ENCODE measurements around the gene MFRP. TPM values are rescaled to one million over a fixed set of nuclear protein-coding genes. Genes with fewer than 3 reads are reported as not detected.

MFRP gene
- total RNA-seq, 4 donors from 2014 or later: 0.11 TPM; not detected in 3

- no peaks in the 10 kb centered on the region for H3K9me3 ChIP-seq
- 49% methylated on average over 9 of the region's 16 CpGs for WGBS
- H3K27me3 ChIP-seq: peaks cover 14% of the 10 kb centered on the region
- H3K4me3 ChIP-seq: peak overlapping the region; percentile 66
- peaks cover 45% of the 10 kb centered on the region for H3K4me1 ChIP-seq
- peaks cover 3% of the 10 kb centered on the region for H3K36me3 ChIP-seq
- peak overlapping the region; percentile 89 for H3K27ac ChIP-seq
- DNase-seq (ENCODE audit: low spot score in 2 of 2): no peak
- no peak for TF ChIP-seq CTCF (IDR thresholded peaks at IDR 0.05)
- TF ChIP-seq EP300 (IDR thresholded peaks at IDR 0.05): no peak
- TF ChIP-seq POLR2A (IDR thresholded peaks at IDR 0.05): no peak
- TF ChIP-seq POLR2AphosphoS5 (IDR thresholded peaks at IDR 0.05): no peak
Measured at GRCh38 chr11:119341222-119342022, 5.1 kb downstream of the MFRP start.

GRCh38 chr11:119340335-119341221, 5.9 kb downstream of the MFRP start, which contains the start of gene C1QTNF5:
Gene C1QTNF5, minus strand, starts transcription at chr11:119340883. Its CDS starts 486 bp downstream, at chr11:119340397.
- Histone ChIP-seq H3K4me3 (peak within 1 kb of the TSS; percentile 66), H3K36me3 (peaks cover 8% of the 10 kb centered on the region), H3K27me3 (peaks cover 14% of the 10 kb centered on the region), H3K4me1 (peaks cover 47% of the 10 kb centered on the region), H3K27ac (peak within 1 kb of the TSS; percentile 89), H3K9me3 (no peaks in the 10 kb centered on the region)
- WGBS: 5% methylated on average over 16 of the region's 53 CpGs
- DNase-seq (ENCODE audit: low spot score in 2 of 2): peak; percentile 91 to 93
- TF ChIP-seq EP300 (IDR thresholded peaks at IDR 0.05) (no peak), CTCF (IDR thresholded peaks at IDR 0.05) (no peak), POLR2AphosphoS5 (IDR thresholded peaks at IDR 0.05) (no peak), POLR2A (IDR thresholded peaks at IDR 0.05) (no peak)

- Histone ChIP-seq H3K27me3 (peaks cover 14% of the 10 kb centered on the region), H3K4me3 (peak overlapping the region; percentile 66), H3K9me3 (no peaks in the 10 kb centered on the region), H3K36me3 (peaks cover 8% of the 10 kb centered on the region), H3K4me1 (peaks cover 56% of the 10 kb centered on the region), H3K27ac (peak overlapping the region; percentile 89)
- no peak for DNase-seq (ENCODE audit: low spot score in 2 of 2)
- TF ChIP-seq EP300 (IDR thresholded peaks at IDR 0.05) (no peak), POLR2AphosphoS5 (IDR thresholded peaks at IDR 0.05) (no peak), CTCF (IDR thresholded peaks at IDR 0.05) (peak; percentile 58 to 86), POLR2A (IDR thresholded peaks at IDR 0.05) (no peak)
- WGBS: no CpG with 5 or more reads among the region's 86 CpGs
Measured at GRCh38 chr11:119339589-119340334, 6.7 kb downstream of the MFRP start.

- Histone ChIP-seq H3K27ac (peak overlapping the region; percentile 89), H3K27me3 (peaks cover 14% of the 10 kb centered on the region), H3K36me3 (peaks cover 8% of the 10 kb centered on the region), H3K4me3 (peak overlapping the region; percentile 66), H3K9me3 (no peaks in the 10 kb centered on the region), H3K4me1 (peaks cover 57% of the 10 kb centered on the region)
- no peak for DNase-seq (ENCODE audit: low spot score in 2 of 2)
- TF ChIP-seq POLR2AphosphoS5 (IDR thresholded peaks at IDR 0.05) (no peak), POLR2A (IDR thresholded peaks at IDR 0.05) (no peak), EP300 (IDR thresholded peaks at IDR 0.05) (no peak), CTCF (IDR thresholded peaks at IDR 0.05) (no peak)
- 70% methylated on average over 8 of the region's 11 CpGs for WGBS
Measured at GRCh38 chr11:119338965-119339588, 7.4 kb downstream of the MFRP start.
